ENCODE measurements around the gene DAB2IP.
A peak's percentile ranks its signal among the peaks of the same experiment; 100 is the strongest.

The DAB2IP gene

GRCh38 chr9:121667214-121667613 is 15.8 kb downstream of the DAB2IP start:
- DNase-seq: no peak

DNA sequence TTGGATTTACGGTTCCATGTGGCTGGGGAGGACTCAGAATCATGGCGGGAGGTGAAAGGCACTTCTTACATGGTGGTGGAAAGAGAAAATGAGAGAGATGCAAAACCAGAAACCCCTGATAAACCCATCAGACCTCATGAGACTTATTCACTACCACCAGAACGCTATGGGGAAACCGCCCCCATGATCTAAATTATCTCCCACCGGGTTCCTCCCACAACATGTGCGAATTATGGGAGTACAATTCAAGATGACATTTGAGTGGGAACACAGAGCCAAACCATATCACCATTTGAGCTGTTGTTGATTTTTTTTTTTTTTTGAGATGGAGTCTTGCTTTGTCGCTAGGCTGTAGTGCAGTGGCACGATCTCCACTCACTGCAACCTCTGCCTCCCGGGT is 16.5 kb downstream of the DAB2IP start:
- no peak for DNase-seq

DNA sequence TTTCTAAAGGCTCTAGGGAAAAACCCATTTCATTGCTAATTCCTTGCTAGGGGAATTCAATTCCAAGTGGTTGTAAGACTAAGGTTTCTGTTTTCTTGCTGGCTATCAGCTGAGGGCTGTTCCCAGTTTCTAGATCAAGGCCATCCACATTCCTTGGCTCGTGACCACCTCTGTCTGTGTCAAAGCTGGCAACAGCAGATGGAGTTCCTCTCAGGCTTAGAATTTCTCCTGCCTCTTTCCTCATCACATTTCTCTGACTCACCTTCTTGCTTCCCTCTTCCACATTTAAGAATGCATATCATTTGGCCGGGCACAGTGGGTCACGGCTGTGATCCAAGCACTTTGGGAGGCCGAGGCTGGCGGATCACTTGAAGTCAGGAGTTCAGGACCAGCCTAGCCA is 19.0 kb downstream of the DAB2IP start:
- no peak for DNase-seq

GRCh38 chr9:121671612-121672155 is 20.2 kb downstream of the DAB2IP start:
- no peak for DNase-seq

GRCh38 chr9:121672213-121672612 is 20.8 kb downstream of the DAB2IP start:
- no peak for DNase-seq

GRCh38 chr9:121672986-121673385 is 21.6 kb downstream of the DAB2IP start:
- DNase-seq: no peak

GRCh38 chr9:121673576-121673975 is 22.1 kb downstream of the DAB2IP start:
- no peak for DNase-seq

DNA sequence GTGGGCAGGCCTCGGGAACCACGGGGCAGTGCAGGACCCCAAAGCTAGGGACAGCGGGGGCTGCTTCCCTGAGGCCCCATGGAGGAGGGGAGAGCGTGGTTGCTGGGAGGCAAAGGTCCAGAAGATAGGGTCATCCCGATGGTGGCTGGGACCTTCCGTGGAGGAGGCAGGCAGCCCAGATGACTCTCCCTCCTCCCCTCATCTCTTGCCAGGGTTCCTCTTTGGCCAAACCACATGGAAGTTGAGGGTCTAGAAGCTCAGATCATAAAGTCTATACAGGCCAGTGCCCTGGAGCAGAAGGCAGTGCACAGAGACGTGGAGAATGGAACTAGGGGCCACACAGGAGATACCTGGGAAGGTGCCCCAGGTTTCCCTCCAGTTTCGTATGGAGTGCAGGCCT is 22.6 kb downstream of the DAB2IP start:
- no peak for DNase-seq

DNA sequence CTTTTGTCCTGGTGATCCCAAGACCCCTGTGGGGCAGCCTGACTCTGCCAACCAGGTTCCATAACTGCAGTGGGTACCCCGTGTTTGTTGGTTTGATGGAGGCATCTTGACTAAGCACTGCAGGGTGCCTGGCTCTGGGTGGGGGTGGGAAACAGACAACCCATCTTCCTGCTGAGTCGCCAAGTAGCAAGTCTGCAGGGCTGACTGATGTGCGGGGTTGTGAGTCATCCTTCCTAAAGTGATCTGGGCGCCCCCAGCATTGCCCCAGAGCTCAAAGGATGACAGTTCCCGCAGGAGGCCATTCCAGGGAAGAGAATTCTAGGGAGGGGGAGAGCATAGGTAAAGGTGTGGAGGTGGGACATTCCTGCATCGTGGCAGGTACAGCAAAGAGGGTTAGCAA is 23.5 kb downstream of the DAB2IP start:
- no peak for DNase-seq

- no peak for DNase-seq
Observed at GRCh38 chr9:121675381-121675780, 23.9 kb downstream of the DAB2IP start.

- no peak for DNase-seq
Observed at GRCh38 chr9:121675969-121676822, 24.8 kb downstream of the DAB2IP start.

DNA sequence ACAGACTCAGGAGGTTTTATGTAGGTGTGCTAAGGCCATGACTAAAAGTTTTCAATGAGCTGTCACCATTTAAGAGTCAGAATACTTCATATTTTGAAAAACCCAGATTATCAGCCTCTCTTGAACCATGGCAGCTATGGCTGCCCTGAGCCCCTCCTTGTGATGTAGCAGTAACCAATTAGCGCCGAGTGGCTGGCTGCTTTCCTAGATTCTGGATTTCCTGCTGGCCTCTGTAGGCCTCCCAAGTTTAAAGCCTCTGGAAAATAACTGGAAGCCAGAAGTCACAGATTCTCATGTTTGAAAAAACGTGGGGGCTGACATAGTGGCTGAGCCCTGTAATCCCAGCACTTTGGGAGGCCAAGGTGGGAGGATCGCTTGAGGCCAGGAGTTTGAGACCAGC is 25.5 kb downstream of the DAB2IP start:
- DNase-seq: no peak

GRCh38 chr9:121678501-121679022 is 27.1 kb downstream of the DAB2IP start:
- no peak for DNase-seq

DNA sequence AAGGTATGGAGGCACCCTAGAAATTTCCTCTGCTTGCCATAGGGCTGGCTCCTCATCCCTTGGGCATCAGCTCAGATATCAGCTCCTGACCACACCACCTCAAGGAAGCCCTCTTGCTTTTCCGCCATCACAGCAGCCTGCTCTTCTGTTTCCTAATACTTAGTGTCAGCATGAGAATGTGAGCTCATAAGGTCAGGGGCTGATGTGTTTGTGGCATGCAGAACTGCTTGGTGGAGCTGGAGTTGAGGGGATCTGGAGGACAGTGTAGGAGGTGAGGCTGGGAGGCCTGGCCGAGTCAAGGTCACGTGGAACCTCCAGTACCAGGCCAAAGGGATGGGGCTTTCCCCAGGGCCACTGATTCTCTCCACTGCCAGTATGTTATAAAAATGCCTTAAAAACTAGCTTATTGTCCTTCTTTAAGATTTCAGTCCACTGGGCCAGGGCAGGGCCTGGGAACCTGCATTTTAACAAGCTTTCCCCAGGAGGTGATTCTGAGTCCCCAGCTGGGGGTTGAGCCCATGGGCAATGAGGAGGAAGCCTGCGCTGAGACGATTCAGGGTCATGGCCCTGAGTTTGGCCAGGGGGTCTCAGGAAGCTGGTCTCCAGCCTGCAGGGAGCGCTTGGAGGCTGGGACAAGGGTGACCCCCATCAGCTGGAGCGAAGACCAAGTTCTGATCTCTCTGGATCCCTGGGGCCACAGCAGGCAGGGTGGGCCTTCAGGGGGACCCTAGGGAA is 28.6 kb downstream of the DAB2IP start:
- DNase-seq: no peak

DNA sequence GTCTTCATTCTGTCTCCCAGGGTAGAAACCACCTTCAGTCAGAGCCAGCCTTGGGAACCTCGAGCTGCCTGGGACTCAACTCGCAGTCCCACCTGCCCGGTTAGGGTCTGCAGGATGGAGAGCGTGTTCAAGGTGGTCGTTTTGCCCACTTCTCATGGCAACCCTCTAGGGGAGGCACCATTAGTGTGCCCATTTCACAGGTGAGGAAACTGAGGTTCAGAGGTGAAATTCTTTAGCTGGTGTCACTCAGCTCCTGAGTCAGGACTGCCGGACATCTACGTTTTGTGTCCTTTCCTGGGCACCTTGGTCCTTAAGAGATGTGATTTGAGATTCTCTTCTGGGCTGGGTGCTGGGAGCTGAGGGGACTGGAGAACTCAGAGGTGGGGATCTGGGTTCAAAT is 30.0 kb downstream of the DAB2IP start:
- DNase-seq: no peak

DNA sequence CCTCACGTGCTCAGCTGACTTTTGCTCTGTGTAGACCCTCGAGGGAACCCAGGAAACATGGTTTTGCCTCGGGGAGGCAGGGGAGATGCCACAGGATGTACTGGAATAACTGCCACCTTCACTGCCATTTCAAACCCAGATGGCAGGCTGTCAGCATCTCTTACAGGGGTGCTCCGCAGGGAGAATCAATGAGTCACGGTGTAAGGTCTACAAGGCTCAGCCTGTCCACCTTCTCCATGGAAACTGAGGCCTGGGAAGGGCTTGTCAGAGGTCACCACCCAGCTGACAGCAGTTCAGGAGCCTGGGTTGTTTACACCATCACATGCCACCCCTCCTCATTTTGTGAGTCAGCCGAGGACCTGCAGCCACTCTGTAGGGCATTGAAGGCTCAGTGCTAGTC is 30.8 kb downstream of the DAB2IP start:
- no peak for DNase-seq

DNA sequence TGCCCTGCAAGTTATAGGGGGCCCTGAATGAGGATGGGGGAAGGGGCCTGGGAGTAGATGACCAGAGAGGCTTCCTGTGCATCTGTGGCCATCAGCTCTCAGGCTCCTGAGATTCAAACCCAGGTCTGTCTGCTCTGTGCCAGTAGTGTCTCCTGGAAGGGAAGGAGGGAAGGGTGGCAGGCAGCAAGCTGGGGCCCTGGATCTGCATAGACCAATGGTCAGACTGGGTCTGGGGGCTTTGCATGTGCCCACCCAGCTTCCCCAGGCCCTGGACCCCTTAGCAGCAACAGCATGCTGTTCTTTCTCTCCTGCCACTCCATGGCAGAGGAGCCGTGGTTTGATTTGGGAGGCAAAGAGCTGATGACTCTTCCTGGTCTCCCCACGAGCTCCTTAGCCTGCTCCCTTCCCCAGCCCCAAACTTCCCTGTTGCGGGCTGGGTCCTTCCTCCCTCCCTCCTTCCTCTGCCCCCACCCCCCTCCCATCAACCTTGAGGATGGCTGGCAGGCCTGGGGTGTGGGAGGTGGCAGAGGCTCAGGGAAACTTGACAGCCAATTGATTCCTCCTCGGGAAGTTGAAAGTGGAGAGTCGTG is 31.6 kb downstream of the DAB2IP start:
- DNase-seq: no peak

- DNase-seq: no peak
Observed at GRCh38 chr9:121683652-121684051, 32.2 kb downstream of the DAB2IP start.

- DNase-seq: peak; percentile 5
Observed at GRCh38 chr9:121684381-121685145, 33.1 kb downstream of the DAB2IP start.

DNA sequence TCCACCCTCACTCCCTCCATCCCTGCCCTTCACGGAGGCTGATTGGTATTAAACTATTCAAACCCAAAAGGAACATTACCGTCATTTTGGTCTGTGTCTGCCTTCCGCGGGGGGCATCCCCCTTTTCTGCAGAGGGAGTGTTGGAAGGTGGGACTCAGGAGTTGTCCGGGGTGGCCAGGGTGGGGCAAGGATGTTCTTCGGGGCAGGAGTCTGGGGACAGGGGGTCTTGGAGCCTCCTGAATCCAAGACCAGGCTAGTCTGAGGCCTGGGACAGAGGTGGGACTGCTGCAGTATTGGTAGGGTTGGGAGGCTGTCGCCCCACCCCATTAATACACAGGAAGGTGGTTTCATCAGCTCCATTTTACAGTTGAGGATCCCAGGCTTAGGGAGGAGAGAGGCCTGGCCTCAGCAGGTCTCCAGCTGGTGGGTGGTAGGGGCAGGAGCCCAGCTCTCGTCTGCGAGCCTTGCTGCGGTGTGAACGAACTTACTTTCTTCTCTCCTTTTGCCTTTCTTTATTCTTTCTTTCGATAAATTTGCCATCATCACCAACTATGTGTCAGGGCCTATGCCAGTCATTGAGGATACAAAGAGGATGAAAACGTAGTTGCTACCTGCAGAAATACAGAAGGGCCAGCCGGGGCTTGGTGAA is 33.8 kb downstream of the DAB2IP start:
- no peak for DNase-seq

DNA sequence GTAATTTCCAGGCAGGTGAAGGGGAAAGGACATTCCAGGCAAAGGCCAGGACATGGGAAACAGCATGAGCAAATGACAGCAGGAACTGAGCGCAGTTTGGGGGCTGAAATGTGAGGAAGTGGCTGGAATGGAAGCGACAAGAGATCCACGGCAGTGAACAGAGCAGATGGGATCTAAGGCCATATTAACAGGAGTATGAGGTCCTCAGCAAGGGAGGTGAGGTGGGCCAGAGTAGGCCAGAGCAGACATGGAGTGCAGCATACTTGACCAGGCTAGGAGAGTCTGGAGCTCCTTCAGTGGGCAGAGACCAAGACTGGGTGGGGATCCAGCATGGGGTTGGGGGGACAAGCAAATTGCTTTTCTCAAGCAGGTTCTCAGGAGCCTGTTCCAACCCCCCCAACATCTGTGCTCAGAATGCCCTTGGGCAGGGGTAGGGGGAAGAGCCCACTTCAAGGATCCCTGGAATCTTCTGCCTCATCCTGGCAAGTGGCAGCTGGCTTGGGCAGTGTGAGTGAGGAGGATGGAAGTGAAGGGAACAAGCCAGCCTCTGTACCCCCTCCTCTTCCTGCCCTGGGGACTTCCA is 34.5 kb downstream of the DAB2IP start:
- no peak for DNase-seq
